Stimulated activated CD4-positive, alpha-beta T cell treated with anti-CD3 and anti-CD28 coated beads, Interleukin-4, amount 100 ng/mL, for 24 hours (primary cell): ENCODE results near the gene CD6.

Source experiments
- DNase-seq: peaks from one replicate; pipeline ENCODE4 v3.0.0-alpha.2; 2020

CD6 gene

GRCh38 chr11:60989093-60989650 is 17.7 kb downstream of the CD6 start:
- no peak for DNase-seq

GRCh38 chr11:60991457-60991856 is 20.0 kb downstream of the CD6 start:
- DNase-seq: no peak

GRCh38 chr11:60992842-60993409 is 21.4 kb downstream of the CD6 start:
- no peak for DNase-seq

- peak; percentile 69 for DNase-seq
Measured at GRCh38 chr11:60993615-60994014, 22.1 kb downstream of the CD6 start.

GRCh38 chr11:60994541-60995080 is 23.1 kb downstream of the CD6 start:
- DNase-seq: no peak

GRCh38 chr11:60995798-60996197 is 24.3 kb downstream of the CD6 start:
- no peak for DNase-seq

GRCh38 chr11:60996381-60997138 is 25.1 kb downstream of the CD6 start:
- no peak for DNase-seq

GRCh38 chr11:61000426-61000825 is 28.9 kb downstream of the CD6 start:
- no peak for DNase-seq

- DNase-seq: no peak
Measured at GRCh38 chr11:61001931-61002330, 30.5 kb downstream of the CD6 start.

- DNase-seq: no peak
Measured at GRCh38 chr11:61002598-61002997, 31.1 kb downstream of the CD6 start.

- peak; percentile 44 for DNase-seq
Measured at GRCh38 chr11:61004180-61004611, 32.7 kb downstream of the CD6 start.

GRCh38 chr11:61004761-61005181 is 33.3 kb downstream of the CD6 start:
- peak; percentile 54 for DNase-seq

GRCh38 chr11:61007383-61007955 is 36.0 kb downstream of the CD6 start:
- no peak for DNase-seq

- DNase-seq: no peak
Measured at GRCh38 chr11:61007956-61008896, 36.7 kb downstream of the CD6 start.

- DNase-seq: no peak
Measured at GRCh38 chr11:61008971-61009370, 37.5 kb downstream of the CD6 start.

- no peak for DNase-seq
Measured at GRCh38 chr11:61009392-61010275, 38.2 kb downstream of the CD6 start.

- no peak for DNase-seq
Measured at GRCh38 chr11:61010466-61011228, 39.2 kb downstream of the CD6 start.

- DNase-seq: no peak
Measured at GRCh38 chr11:61011229-61011870, 39.9 kb downstream of the CD6 start.

GRCh38 chr11:61011950-61012736 is 40.7 kb downstream of the CD6 start:
- DNase-seq: no peak
